ENCODE data around the gene PDE4D. TPM values are rescaled to one million over a fixed set of nuclear protein-coding genes. Genes with fewer than 3 reads are reported as not detected.

The PDE4D gene
- total RNA-seq, 1 donor from 2014 or later: 44.8 TPM

GRCh38 chr5:59703789-59704188 is 189.7 kb downstream of the PDE4D start:
- Histone ChIP-seq H3K9me3 (no peaks in the 10 kb centered on the region), H3K27ac (no peak overlapping the region), H3K4me1 (no peaks in the 10 kb centered on the region), H3K36me3 (no peaks in the 10 kb centered on the region), H3K4me3 (no peak overlapping the region), H3K27me3 (no peaks in the 10 kb centered on the region)
- TF ChIP-seq CTCF (IDR thresholded peaks at IDR 0.05): no peak
- no peak for DNase-seq (ENCODE audit: low spot score in 2 of 2)
- intact Hi-C loops (cut with DNase I): no loop called here

DNA sequence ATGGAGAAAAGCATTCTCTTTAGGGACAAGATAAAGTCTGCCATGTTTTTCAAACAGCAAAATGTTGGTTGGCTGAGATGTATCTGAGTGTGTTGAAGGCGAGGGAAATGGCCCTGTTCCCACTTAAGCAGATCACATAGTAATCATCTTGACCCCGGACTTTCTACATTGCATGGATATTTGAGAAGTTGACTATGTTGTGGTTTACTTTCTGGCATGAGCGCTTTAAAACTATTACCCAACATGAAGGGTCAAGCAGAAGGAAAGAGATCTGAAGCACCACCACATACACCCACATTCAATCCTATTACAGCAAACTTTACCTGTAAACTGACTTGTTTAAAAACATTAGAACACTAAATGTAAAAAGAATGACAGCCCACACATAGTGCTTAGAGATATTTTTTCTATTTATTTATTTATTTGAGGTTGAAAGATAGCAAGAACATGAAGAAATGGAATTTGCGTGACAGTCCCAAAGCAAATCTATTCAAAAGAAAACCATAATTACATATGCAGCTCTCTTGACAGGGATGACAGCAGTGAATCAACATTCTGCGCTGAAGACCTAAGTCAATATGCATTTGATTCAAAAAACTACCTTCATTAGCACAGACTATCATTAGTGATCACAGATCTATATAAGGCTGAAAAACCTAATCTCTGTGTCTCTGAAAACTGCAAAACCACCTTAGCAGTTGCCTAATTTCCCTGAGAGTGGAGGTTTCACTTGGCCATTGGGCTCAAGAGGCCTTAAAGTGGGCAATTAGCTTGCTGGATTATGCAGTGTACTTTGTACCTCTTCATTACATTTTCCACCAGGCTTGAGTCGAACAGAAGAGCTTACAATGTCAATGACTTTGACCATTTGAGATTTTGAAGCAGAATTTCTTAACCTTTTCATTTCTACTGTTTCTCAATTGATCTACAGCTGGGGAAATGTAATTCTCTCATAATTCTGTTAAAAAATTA is 195.0 kb downstream of the PDE4D start:
- no peak overlapping the region for H3K4me3 ChIP-seq
- TF ChIP-seq CTCF (IDR thresholded peaks at IDR 0.05): no peak
- no peaks in the 10 kb centered on the region for H3K27me3 ChIP-seq
- H3K9me3 ChIP-seq: no peaks in the 10 kb centered on the region
- no peak overlapping the region for H3K27ac ChIP-seq
- intact Hi-C loops (cut with DNase I): no loop called here
- no peaks in the 10 kb centered on the region for H3K4me1 ChIP-seq
- DNase-seq (ENCODE audit: low spot score in 2 of 2): no peak
- no peaks in the 10 kb centered on the region for H3K36me3 ChIP-seq

GRCh38 chr5:59694411-59694810 is 199.1 kb downstream of the PDE4D start:
- Histone ChIP-seq H3K27me3 (no peaks in the 10 kb centered on the region), H3K4me1 (no peaks in the 10 kb centered on the region), H3K4me3 (no peak overlapping the region), H3K27ac (no peak overlapping the region), H3K36me3 (no peaks in the 10 kb centered on the region), H3K9me3 (no peaks in the 10 kb centered on the region)
- TF ChIP-seq CTCF (IDR thresholded peaks at IDR 0.05): no peak
- no peak for DNase-seq (ENCODE audit: low spot score in 2 of 2)
- intact Hi-C loops (cut with DNase I): no loop called here

DNA sequence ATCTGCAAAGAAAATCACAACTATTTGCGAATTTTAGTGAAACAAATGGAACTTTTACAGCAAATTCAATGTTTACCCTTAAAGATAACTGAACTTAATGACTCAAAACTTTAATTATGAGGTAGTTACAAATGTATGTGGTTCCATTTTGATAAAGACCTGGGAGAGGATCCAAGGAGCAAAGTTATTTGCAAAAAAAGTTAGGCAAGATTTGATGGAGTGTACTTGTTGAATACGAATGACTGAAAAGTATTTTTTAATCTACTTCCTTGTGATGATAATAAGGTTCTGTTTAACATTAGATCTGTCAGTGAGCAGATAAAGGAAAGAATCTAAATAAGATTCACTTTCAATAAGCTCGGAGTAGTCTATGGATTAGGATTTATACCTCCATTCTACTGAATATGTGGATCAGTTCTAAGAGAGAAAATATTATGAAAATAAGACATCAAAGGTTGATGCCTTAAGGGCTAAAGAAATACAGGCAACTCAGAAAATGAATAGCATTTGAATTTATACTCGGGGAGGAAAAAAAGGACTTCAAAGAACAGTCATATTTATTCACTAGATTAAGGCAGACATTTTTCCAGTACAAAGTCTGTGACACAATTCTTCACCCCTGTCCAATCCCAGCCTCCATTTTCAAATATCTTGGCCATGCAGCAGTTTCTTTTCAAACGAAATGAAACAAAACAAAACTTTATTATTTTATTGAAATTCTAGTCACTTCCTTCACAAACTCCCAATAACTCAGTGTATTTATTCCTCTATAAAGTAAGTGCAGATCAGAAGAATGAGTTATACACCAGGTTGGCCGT is 199.8 kb downstream of the PDE4D start:
- no peak for DNase-seq (ENCODE audit: low spot score in 2 of 2)
- Histone ChIP-seq H3K4me3 (no peak overlapping the region), H3K36me3 (no peaks in the 10 kb centered on the region), H3K27me3 (no peaks in the 10 kb centered on the region), H3K9me3 (no peaks in the 10 kb centered on the region), H3K4me1 (no peaks in the 10 kb centered on the region), H3K27ac (no peak overlapping the region)
- intact Hi-C loops (cut with DNase I): no loop called here
- TF ChIP-seq CTCF (IDR thresholded peaks at IDR 0.05): no peak

GRCh38 chr5:59685793-59686192 is 207.7 kb downstream of the PDE4D start:
- Histone ChIP-seq H3K4me3 (no peak overlapping the region), H3K27me3 (no peaks in the 10 kb centered on the region), H3K9me3 (no peaks in the 10 kb centered on the region), H3K27ac (no peak overlapping the region), H3K36me3 (peaks cover 0 to 3% of the 10 kb centered on the region in 2 donors), H3K4me1 (no peaks in the 10 kb centered on the region)
- no peak for TF ChIP-seq CTCF (IDR thresholded peaks at IDR 0.05)
- intact Hi-C loops (cut with DNase I): no loop called here
- DNase-seq (ENCODE audit: low spot score in 2 of 2): no peak
